ENCODE data around the gene SCYL3.

DNA sequence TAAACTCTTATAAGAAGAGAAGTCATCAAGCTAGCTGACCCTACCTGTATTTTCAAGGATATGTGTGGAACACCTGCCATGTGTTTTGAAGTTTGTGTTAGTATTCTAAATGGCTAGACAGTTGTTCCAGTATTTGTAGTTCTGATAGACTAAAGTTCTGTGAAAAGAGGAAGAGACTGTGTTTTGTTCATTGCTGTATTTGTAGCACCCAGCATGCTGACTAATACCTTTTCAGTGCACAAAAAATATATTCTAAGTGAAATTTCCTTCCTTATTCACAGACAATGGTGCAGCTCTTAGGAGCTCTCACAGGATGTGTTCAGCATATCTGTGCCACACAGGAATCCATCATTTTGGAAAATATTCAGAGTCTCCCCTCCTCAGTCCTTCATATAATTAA is 90.8 kb downstream of the SCYL3 start:
- TF ChIP-seq POLR2AphosphoS5 (IDR thresholded peaks at IDR 0.05) (no peak), CTCF (IDR thresholded peaks at IDR 0.05) (no peak), POLR2A (IDR thresholded peaks at IDR 0.05) (no peak)
